H1 (cell line): ENCODE measurements around the gene CHMP4A. TPM values are rescaled to one million over a fixed set of nuclear protein-coding genes. Genes with fewer than 3 reads are reported as not detected.

ENCODE experiments used
- BCL11A ChIP-seq, 2 experiments: IDR thresholded peaks; one replicate each; pipeline ENCODE4 v1.6.1; 2011; ENCODE audit warnings: low read depth in 2 of 2, low read length in 2 of 2, mild to moderate bottlenecking in 2 of 2
- CEBPB ChIP-seq: IDR thresholded peaks from 2 replicates; pipeline ENCODE4 v1.6.1; 2012; ENCODE audit warnings: low read depth, low read length
- CREB1 ChIP-seq: IDR thresholded peaks from 2 replicates; pipeline ENCODE4 v1.6.1; 2012; ENCODE audit warnings: inconsistent platforms
- CTBP2 ChIP-seq: IDR thresholded peaks from 2 replicates; pipeline ENCODE4 v1.7.0; 2011; ENCODE audit warnings: borderline replicate concordance, mild to moderate bottlenecking, moderate library complexity, mixed read lengths, low read length; ENCODE audit not compliant: insufficient read depth, insufficient read length
- EGR1 ChIP-seq: IDR thresholded peaks from 2 replicates; pipeline ENCODE4 v1.6.1; 2011; ENCODE audit warnings: low read depth, low read length, borderline replicate concordance
- JUND ChIP-seq: IDR thresholded peaks from 2 replicates; pipeline ENCODE4 v1.6.1; 2011; ENCODE audit warnings: mild to moderate bottlenecking, improper control_type of control experiment, low read length
- KDM5A ChIP-seq: fragments of 200-600 bp; IDR thresholded peaks from 2 replicates; pipeline ENCODE4 v1.7.1; 2012; ENCODE audit warnings: mild to moderate bottlenecking, low read length, inconsistent platforms, mixed read lengths
- MAFK ChIP-seq: IDR thresholded peaks from 2 replicates; pipeline ENCODE4 v1.6.1; 2012; ENCODE audit warnings: low read depth, mild to moderate bottlenecking, improper control_type of control experiment, low read length
- NANOG ChIP-seq: IDR thresholded peaks from 2 replicates; pipeline ENCODE4 v1.6.1; 2011; ENCODE audit warnings: low read length, low read depth, mild to moderate bottlenecking, inconsistent platforms; ENCODE audit not compliant: insufficient read depth, poor library complexity, severe bottlenecking
- PHF8 ChIP-seq: fragments of 200-600 bp; sonication (generic); conservative IDR thresholded peaks from 2 replicates; pipeline ENCODE4 v1.7.1; 2012; ENCODE audit warnings: low read depth, mild to moderate bottlenecking, inconsistent platforms, low read length, moderate library complexity
- POLR2AphosphoS5 ChIP-seq: IDR thresholded peaks from 2 replicates; pipeline ENCODE4 v1.6.1; 2011; ENCODE audit warnings: low read depth, low read length
- RAD21 ChIP-seq, 2 experiments: IDR thresholded peaks in 1 of 2; conservative IDR thresholded peaks in 1 of 2; 2 replicates each; pipeline ENCODE4 v1.6.1; 2011; ENCODE audit warnings: low read depth in 2 of 2, low read length in 2 of 2, improper control_type of control experiment in 1 of 2, inconsistent platforms in 1 of 2, mild to moderate bottlenecking in 1 of 2, moderate library complexity in 1 of 2
- RFX5 ChIP-seq: IDR thresholded peaks from 2 replicates; pipeline ENCODE4 v1.6.1; 2011; ENCODE audit warnings: low read depth, low read length, improper control_type of control experiment, borderline replicate concordance
- RXRA ChIP-seq: IDR thresholded peaks from 2 replicates; pipeline ENCODE4 v1.6.1; 2011; ENCODE audit warnings: low read depth, mild to moderate bottlenecking, low read length, moderate library complexity; ENCODE audit not compliant: insufficient read depth
- SIRT6 ChIP-seq: IDR thresholded peaks from one replicate; pipeline ENCODE4 v1.7.1; 2012; ENCODE audit warnings: low read length, inconsistent platforms
- SIX5 ChIP-seq: IDR thresholded peaks from 2 replicates; pipeline ENCODE4 v1.6.1; 2011; ENCODE audit warnings: mild to moderate bottlenecking, low read depth, low read length
- SUZ12 ChIP-seq: fragments of 200-600 bp; sonication (generic); IDR thresholded peaks from 2 replicates; pipeline ENCODE4 v1.6.1; 2012; ENCODE audit warnings: mild to moderate bottlenecking, inconsistent platforms, low read length, moderate library complexity, mixed read lengths
- TAF7 ChIP-seq: optimal IDR thresholded peaks from 2 replicates; pipeline ENCODE3; 2011; ENCODE audit warnings: low read depth, mild to moderate bottlenecking, inconsistent platforms, low read length, moderate library complexity, borderline replicate concordance
- USF2 ChIP-seq: IDR thresholded peaks from 2 replicates; pipeline ENCODE4 v1.6.1; 2011; ENCODE audit warnings: low read length, improper control_type of control experiment
- ZNF274 ChIP-seq: IDR thresholded peaks from 2 replicates; pipeline ENCODE4 v1.7.0; 2012; ENCODE audit warnings: low read length, borderline replicate concordance; ENCODE audit errors: extremely low read depth
- polyA plus RNA-seq, 7 experiments: library from polyadenylated mRNA; depleted of rRNA in 3 of 7; stranded (reverse) in 5 of 7; unstranded in 2 of 7; fragments of >200 nt in 5 of 7; fragments of 200-250 nt in 2 of 7; gene quantifications; 1 replicate in 5 of 7; 2 replicates in 1 of 7; 4 replicates in 1 of 7; pipeline versions ENCODE4 v1.2.1 to v1.2.3, GENCODE V29; 2011 to 2013; ENCODE audit warnings: missing spikeins in 2 of 7, mixed read lengths in 2 of 7
- total RNA-seq: library from RNA; stranded (reverse); fragmentation: NEBNext Ultra II Directional; extraction: Animal tissue kit (Norgen Biotek cat#: 25700); gene quantifications from 2 replicates; pipeline ENCODE4 v1.2.1, GENCODE V29; 2021
- TF ChIP-seq, protein P1 (sequence below): IDR thresholded peaks from 2 replicates; pipeline ENCODE4 v1.6.1; 2012; ENCODE audit warnings: low read length, inconsistent platforms

The CHMP4A gene
- total and polyA plus RNA-seq, 2 of the 8 experiments (the other 6 are each of a cell fraction or from before 2014, with no cell fraction given): 32.9 to 37.6 TPM

- TF ChIP-seq RXRA: no peak
- TF ChIP-seq BCL11A (IDR thresholded peaks at IDR 0.05; ENCODE audit: low read depth in 2 of 2, low read length in 2 of 2): no peak
- peak; percentile 61 for TF ChIP-seq JUND
- peak; percentile 56; the same call in 1 of the 2 replicates for TF ChIP-seq EGR1
- no peak for TF ChIP-seq SIRT6
- peak; percentile 96 for TF ChIP-seq CREB1
- TF ChIP-seq KDM5A: peak; percentile 77
- no peak for TF ChIP-seq SUZ12
- peak; percentile 84 for TF ChIP-seq PHF8
- TF ChIP-seq TAF7: peak; percentile 84
- TF ChIP-seq USF2: no peak; the same call in 1 of the 2 replicates
- TF ChIP-seq, protein P1, sequence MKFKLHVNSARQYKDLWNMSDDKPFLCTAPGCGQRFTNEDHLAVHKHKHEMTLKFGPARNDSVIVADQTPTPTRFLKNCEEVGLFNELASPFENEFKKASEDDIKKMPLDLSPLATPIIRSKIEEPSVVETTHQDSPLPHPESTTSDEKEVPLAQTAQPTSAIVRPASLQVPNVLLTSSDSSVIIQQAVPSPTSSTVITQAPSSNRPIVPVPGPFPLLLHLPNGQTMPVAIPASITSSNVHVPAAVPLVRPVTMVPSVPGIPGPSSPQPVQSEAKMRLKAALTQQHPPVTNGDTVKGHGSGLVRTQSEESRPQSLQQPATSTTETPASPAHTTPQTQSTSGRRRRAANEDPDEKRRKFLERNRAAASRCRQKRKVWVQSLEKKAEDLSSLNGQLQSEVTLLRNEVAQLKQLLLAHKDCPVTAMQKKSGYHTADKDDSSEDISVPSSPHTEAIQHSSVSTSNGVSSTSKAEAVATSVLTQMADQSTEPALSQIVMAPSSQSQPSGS: peak; percentile 39; the same call in 1 of the 2 replicates
- no peak for TF ChIP-seq MAFK
- TF ChIP-seq RAD21 (IDR thresholded peaks at IDR 0.05 in 1 of 2, conservative IDR thresholded peaks at IDR 0.05 in 1 of 2; ENCODE audit: low read depth in 2 of 2, low read length in 2 of 2): peak; percentile 65 to 73
- no peak for TF ChIP-seq RFX5
- TF ChIP-seq CTBP2: no peak
- no peak for TF ChIP-seq NANOG
- no peak for TF ChIP-seq SIX5
- TF ChIP-seq POLR2AphosphoS5: peak; percentile 85
- peak; percentile 97 for TF ChIP-seq CEBPB
- no peak for TF ChIP-seq ZNF274
These were observed 2.4 kb upstream of the CHMP4A start, which contains the start of gene MDP1 (continued) for GRCh38 chr14:24215495-24216344.
